SK-N-SH treated with all-trans-retinoic acid at 6 μM for 48 hours (cell line): ENCODE results near the gene AVPI1.

Experiments used
- ATAC-seq: fragments of 200-7000 bp; cut with Tn5 transposase; 3 replicates; pipeline ENCODE4 v1.9.1; 2020; ENCODE audit warnings: mild to moderate bottlenecking, moderate library complexity
- ARNTL ChIP-seq: fragments of 450-650 bp; formaldehyde crosslinking; IDR thresholded peaks from 2 replicates; pipeline ENCODE4 v1.5.0; 2020; ENCODE audit warnings: low read depth, mild to moderate bottlenecking, moderate library complexity, borderline replicate concordance
- BACH2 ChIP-seq: fragments of 250-450 bp; sonication (Bioruptor Pico); IDR thresholded peaks from 2 replicates; pipeline ENCODE4 v1.9.0; 2021; ENCODE audit warnings: mild to moderate bottlenecking, borderline replicate concordance
- CREB5 ChIP-seq: fragments of 250-450 bp; sonication (Bioruptor Pico); IDR thresholded peaks from 2 replicates; pipeline ENCODE4 v1.5.1; 2020; ENCODE audit warnings: low read depth, mild to moderate bottlenecking, moderate library complexity
- CSRNP3 ChIP-seq: fragments of 250-450 bp; sonication (Bioruptor Pico); IDR thresholded peaks from 2 replicates; pipeline ENCODE4 v1.5.1; 2021; ENCODE audit warnings: mild to moderate bottlenecking, moderate library complexity
- ESRRG ChIP-seq: fragments of 250-450 bp; sonication (Bioruptor Pico); IDR thresholded peaks from 2 replicates; pipeline ENCODE4 v1.6.1; 2021; ENCODE audit warnings: mild to moderate bottlenecking
- GLIS3 ChIP-seq: fragments of 250-450 bp; sonication (Bioruptor Pico); IDR thresholded peaks from 2 replicates; pipeline ENCODE4 v1.5.0; 2020; ENCODE audit warnings: mild to moderate bottlenecking, moderate library complexity
- OSR1 ChIP-seq: fragments of 250-450 bp; sonication (Bioruptor Pico); IDR thresholded peaks from 2 replicates; pipeline ENCODE4 v1.8.0; 2022; ENCODE audit warnings: moderate library complexity, mild to moderate bottlenecking, inconsistent platforms
- PATZ1 ChIP-seq: fragments of 250-450 bp; sonication (Bioruptor Pico); IDR thresholded peaks from 2 replicates; pipeline ENCODE4 v1.8.0; 2020; ENCODE audit warnings: mild to moderate bottlenecking, moderate library complexity, borderline replicate concordance
- POU6F1 ChIP-seq: fragments of 250-450 bp; sonication (Bioruptor Pico); IDR thresholded peaks from 2 replicates; pipeline ENCODE4 v1.8.0; 2021; ENCODE audit warnings: low read depth, mild to moderate bottlenecking, moderate library complexity, borderline replicate concordance
- PPARA ChIP-seq: fragments of 250-450 bp; sonication (Bioruptor Pico); IDR thresholded peaks from 2 replicates; pipeline ENCODE4 v1.5.0; 2020; ENCODE audit warnings: mild to moderate bottlenecking, borderline replicate concordance
- RARB ChIP-seq: fragments of 250-450 bp; sonication (Bioruptor Pico); IDR thresholded peaks from 2 replicates; pipeline ENCODE4 v1.8.0; 2021; ENCODE audit warnings: mild to moderate bottlenecking, moderate library complexity
- SNAI2 ChIP-seq: fragments of 250-450 bp; sonication (Bioruptor Pico); IDR thresholded peaks from 2 replicates; pipeline ENCODE4 v1.5.0; 2020; ENCODE audit warnings: mild to moderate bottlenecking, moderate library complexity
- TCF4 ChIP-seq: fragments of 250-450 bp; sonication (Bioruptor Pico); IDR thresholded peaks from 2 replicates; pipeline ENCODE4 v1.8.0; 2021; ENCODE audit warnings: mild to moderate bottlenecking, moderate library complexity, borderline replicate concordance
- TOX ChIP-seq: fragments of 250-450 bp; sonication (Bioruptor Pico); IDR thresholded peaks from 2 replicates; pipeline ENCODE4 v1.8.0; 2021; ENCODE audit warnings: mild to moderate bottlenecking, moderate library complexity, borderline replicate concordance
- TSHZ2 ChIP-seq: fragments of 250-450 bp; sonication (Bioruptor Pico); IDR thresholded peaks from 2 replicates; pipeline ENCODE4 v1.5.0; 2020; ENCODE audit warnings: mild to moderate bottlenecking, moderate library complexity
- ZC3H10 ChIP-seq: fragments of 250-450 bp; sonication (Bioruptor Pico); IDR thresholded peaks from 2 replicates; pipeline ENCODE4 v1.5.1; 2021; ENCODE audit warnings: mild to moderate bottlenecking, moderate library complexity
- ZFP3 ChIP-seq: fragments of 250-450 bp; sonication (Bioruptor Pico); IDR thresholded peaks from 2 replicates; pipeline ENCODE4 v1.5.0; 2020; ENCODE audit warnings: mild to moderate bottlenecking, moderate library complexity
- ZFP30 ChIP-seq: fragments of 450-650 bp; formaldehyde crosslinking; IDR thresholded peaks from 2 replicates; pipeline ENCODE4 v1.5.0; 2022; ENCODE audit warnings: mild to moderate bottlenecking, moderate library complexity
- ZNF565 ChIP-seq: fragments of 450-650 bp; formaldehyde crosslinking; conservative IDR thresholded peaks from 2 replicates; pipeline ENCODE4 v1.5.0; 2020; ENCODE audit warnings: low read depth, mild to moderate bottlenecking, moderate library complexity
- ZNF70 ChIP-seq: fragments of 450-650 bp; formaldehyde crosslinking; IDR thresholded peaks from 2 replicates; pipeline ENCODE4 v1.5.0; 2020; ENCODE audit warnings: mild to moderate bottlenecking, moderate library complexity
- ZNF8 ChIP-seq: fragments of 450-650 bp; formaldehyde crosslinking; IDR thresholded peaks from 2 replicates; pipeline ENCODE4 v1.5.0; 2020; ENCODE audit warnings: mild to moderate bottlenecking, moderate library complexity

The AVPI1 gene

GRCh38 chr10:97729014-97729413 is 42.0 kb upstream of the AVPI1 start:
- no peak for TF ChIP-seq RARB (CRISPR knock-in tag)
- no peak for TF ChIP-seq OSR1 (CRISPR knock-in tag)
- no peak for TF ChIP-seq ZC3H10 (CRISPR knock-in tag)
- no peak for TF ChIP-seq ZNF70 (CRISPR knock-in tag)
- ATAC-seq, result no peak

GRCh38 chr10:97726636-97727178 is 39.7 kb upstream of the AVPI1 start:
- TF ChIP-seq ZNF565, result no peak
- TF ChIP-seq GLIS3 (CRISPR knock-in tag), result no peak
- no peak for TF ChIP-seq TOX (CRISPR knock-in tag)
- no peak for ATAC-seq

- TF ChIP-seq ZFP3 (CRISPR knock-in tag) (no peak), PATZ1 (CRISPR knock-in tag) (no peak), ZC3H10 (CRISPR knock-in tag) (no peak), POU6F1 (CRISPR knock-in tag) (no peak), ZNF565 (no peak), TCF4 (CRISPR knock-in tag) (no peak)
- ATAC-seq, result peak; percentile 40; the same call in 2 of the 3 replicates
Observed at GRCh38 chr10:97724341-97724941, 37.4 kb upstream of the AVPI1 start.

GRCh38 chr10:97723001-97723400 is 36.0 kb upstream of the AVPI1 start:
- no peak for TF ChIP-seq ZNF565
- no peak for TF ChIP-seq ZFP30 (CRISPR knock-in tag)
- no peak for TF ChIP-seq ZC3H10 (CRISPR knock-in tag)
- no peak for TF ChIP-seq TSHZ2 (CRISPR knock-in tag)
- no peak for TF ChIP-seq ARNTL (CRISPR knock-in tag)
- no peak for TF ChIP-seq OSR1 (CRISPR knock-in tag)
- no peak for TF ChIP-seq TOX (CRISPR knock-in tag)
- TF ChIP-seq, all 23 proteins: peak for 0
- ATAC-seq, result no peak

- no peak for ATAC-seq
- TF ChIP-seq TOX (CRISPR knock-in tag), result no peak
- TF ChIP-seq CREB5 (CRISPR knock-in tag), result no peak
- TF ChIP-seq BACH2 (CRISPR knock-in tag), result no peak
- TF ChIP-seq POU6F1 (CRISPR knock-in tag), result no peak
- TF ChIP-seq OSR1 (CRISPR knock-in tag), result no peak
- TF ChIP-seq PPARA, result no peak
- no peak for TF ChIP-seq SNAI2
- TF ChIP-seq GLIS3 (CRISPR knock-in tag), result no peak
- no peak for TF ChIP-seq ARNTL (CRISPR knock-in tag)
- TF ChIP-seq CSRNP3 (CRISPR knock-in tag), result no peak
- no peak for TF ChIP-seq ZNF565
- no peak for TF ChIP-seq RARB (CRISPR knock-in tag)
- TF ChIP-seq ZNF70 (CRISPR knock-in tag), result no peak
- no peak for TF ChIP-seq ZNF8 (CRISPR knock-in tag)
- no peak for TF ChIP-seq ESRRG
Observed at GRCh38 chr10:97721871-97722780, 35.1 kb upstream of the AVPI1 start.
